RWPE1 (cell line): ENCODE results near the gene PYDC2.
A peak's percentile ranks its signal among the peaks of the same experiment; 100 is the strongest.

Source experiments
- CTCF ChIA-PET: fragments of 350-600 bp; sonication (Branson Sonifier 250); formaldehyde crosslinking; extraction: SDS; loops from one replicate; lab custom pipeline; 2021; lab: Yijun Ruan, JAX
- POLR2A ChIA-PET: fragments of 400-600 bp; formaldehyde crosslinking; extraction: SDS; loops from one replicate; lab custom pipeline; 2020; ENCODE audit warnings: antibody characterized with exemption; ENCODE audit not compliant: low non-redundant PET; lab: Yijun Ruan, JAX
- DNase-seq: peaks from one replicate; pipeline ENCODE4 v3.0.0; 2012; ENCODE audit warnings: low spot score
- H3K27ac ChIP-seq: fragments of 450-650 bp; 2 replicates; pipeline ENCODE4 v1.5.1; 2017
- CTCF ChIP-seq: fragments of 450-650 bp; conservative IDR thresholded peaks from 2 replicates; pipeline ENCODE4 v1.5.1; 2017; ENCODE audit warnings: low read depth, mild to moderate bottlenecking

The PYDC2 gene

GRCh38 chr3:191499307-191500080 is 38.5 kb downstream of the PYDC2 start:
- CTCF ChIA-PET = no interaction called here

GRCh38 chr3:191500892-191501291 is 39.9 kb downstream of the PYDC2 start:
- no peak overlapping the region for H3K27ac ChIP-seq
- no peak for DNase-seq
- ChIA-PET POLR2A (no interaction called here), CTCF (interaction anchor here (0.5 to 0.7 kb wide), 2 partner anchors 421 to 456 kb away, joined by 4 read pairs; no protein-coding TSS in a partner anchor)
- TF ChIP-seq CTCF = no peak

More at GRCh38 chr3:191499307-191500080, 38.5 kb downstream of the PYDC2 start:
- POLR2A ChIA-PET = no interaction called here
- H3K27ac ChIP-seq = no peak overlapping the region
- no peak for TF ChIP-seq CTCF
- DNase-seq = peak; percentile 29

DNA sequence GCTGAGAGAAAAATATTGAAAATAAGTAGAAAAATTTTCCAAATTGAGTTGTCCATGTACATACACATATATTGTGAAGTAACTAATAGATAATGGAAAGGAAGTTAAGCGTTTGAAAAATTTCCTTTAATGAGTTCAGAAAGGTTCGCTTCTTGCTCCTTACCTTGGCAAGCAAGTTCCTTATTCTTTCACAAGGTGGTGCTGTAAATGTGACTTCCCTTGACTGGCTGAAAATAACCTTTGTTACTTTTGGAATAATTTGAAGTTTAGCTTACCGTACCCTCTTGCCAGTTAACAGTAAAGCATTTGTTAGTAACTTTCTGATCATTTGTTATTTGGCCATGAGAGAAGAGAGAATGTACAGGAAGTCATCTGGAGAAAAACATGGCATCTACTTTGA is 41.6 kb downstream of the PYDC2 start:
- DNase-seq = peak; percentile 8
- TF ChIP-seq CTCF = no peak
- H3K27ac ChIP-seq = no peak overlapping the region
- CTCF ChIA-PET = interaction anchor here (0.7 kb wide), 1 partner anchor 78 kb away, joined by 3 read pairs; no protein-coding TSS in a partner anchor
- POLR2A ChIA-PET = no interaction called here

DNA sequence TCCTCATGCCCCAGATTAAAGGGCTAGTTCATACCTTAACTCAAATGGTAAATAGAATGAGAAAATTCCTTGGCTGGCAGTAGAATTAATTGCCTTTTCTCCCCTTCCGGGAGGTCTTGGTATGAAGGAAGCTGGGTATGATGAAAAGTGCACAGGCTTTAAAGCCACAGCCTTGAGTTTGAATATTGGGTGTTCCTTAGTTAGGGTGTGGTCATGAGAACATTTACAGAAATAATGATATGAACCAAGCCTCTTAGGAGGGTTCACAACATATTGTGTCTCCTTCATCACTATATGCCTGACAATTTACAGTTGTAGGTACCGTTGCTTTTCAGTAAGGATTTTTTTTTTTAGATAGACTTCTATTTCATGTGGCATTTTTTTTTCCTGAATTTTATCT is 48.1 kb downstream of the PYDC2 start:
- no peak for TF ChIP-seq CTCF
- ChIA-PET POLR2A (no interaction called here), CTCF (interaction anchor here (0.6 kb wide), 1 partner anchor 36 kb away, joined by 4 read pairs; no protein-coding TSS in a partner anchor)
- no peak for DNase-seq
- no peak overlapping the region for H3K27ac ChIP-seq
